HG02938 (cell line): Measurements from ENCODE around the gene METTL26.

ENCODE experiments used
- ATAC-seq: cut with Tn5 transposase; IDR thresholded peaks from one replicate; pipeline ENCODE4 v1.9.1; 2021; ENCODE audit warnings: mild to moderate bottlenecking, moderate library complexity; ENCODE audit not compliant: unreplicated experiment

The METTL26 gene

DNA sequence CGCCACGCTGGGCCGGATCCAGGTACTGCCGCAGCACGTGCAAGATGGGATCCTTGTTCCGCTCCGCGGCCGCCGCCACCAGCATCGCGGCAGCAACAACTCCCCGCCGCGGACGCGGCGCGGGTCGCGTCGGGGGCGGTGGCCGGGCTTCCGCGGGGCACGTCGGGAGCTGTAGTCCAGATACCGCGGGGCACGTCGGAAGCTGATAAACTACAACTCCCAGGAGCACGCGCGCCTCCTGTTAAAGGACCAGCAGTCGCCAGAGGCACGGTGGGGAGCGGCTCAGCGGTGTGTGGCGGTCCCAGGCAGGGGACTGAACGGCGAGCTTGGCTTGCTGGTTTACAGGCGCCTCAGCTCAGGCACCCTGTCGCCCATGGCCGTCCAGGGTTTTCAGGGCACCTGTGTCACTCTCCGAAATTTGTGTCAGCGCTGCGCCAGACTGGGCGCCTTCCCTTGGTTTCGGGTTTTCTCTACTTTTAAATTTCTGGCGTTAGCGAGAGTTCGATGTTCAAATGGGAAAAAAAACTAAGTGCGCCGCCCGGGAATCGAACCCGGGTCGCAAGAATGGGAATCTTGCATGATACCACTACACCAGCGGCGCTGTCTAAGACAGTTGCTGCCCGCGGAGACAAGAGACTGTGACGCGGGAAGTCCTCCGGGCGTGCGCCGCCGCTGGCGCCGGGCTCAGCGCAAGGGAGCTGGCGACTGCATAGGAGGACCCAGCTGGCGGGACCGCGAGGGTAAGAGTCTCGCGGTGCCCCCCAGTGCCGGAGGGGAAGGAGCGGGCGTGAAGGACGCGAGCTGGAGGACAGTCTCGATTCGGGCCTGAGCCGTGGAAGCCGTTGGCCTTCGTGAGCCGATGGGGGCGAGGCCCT lies at the start of gene METTL26:
METTL26 (minus strand) TSS at position 100 of the 875 bp plus-strand sequence; CDS start at position 85, 15 bp downstream.
- ATAC-seq, result peak; percentile 69

DNA sequence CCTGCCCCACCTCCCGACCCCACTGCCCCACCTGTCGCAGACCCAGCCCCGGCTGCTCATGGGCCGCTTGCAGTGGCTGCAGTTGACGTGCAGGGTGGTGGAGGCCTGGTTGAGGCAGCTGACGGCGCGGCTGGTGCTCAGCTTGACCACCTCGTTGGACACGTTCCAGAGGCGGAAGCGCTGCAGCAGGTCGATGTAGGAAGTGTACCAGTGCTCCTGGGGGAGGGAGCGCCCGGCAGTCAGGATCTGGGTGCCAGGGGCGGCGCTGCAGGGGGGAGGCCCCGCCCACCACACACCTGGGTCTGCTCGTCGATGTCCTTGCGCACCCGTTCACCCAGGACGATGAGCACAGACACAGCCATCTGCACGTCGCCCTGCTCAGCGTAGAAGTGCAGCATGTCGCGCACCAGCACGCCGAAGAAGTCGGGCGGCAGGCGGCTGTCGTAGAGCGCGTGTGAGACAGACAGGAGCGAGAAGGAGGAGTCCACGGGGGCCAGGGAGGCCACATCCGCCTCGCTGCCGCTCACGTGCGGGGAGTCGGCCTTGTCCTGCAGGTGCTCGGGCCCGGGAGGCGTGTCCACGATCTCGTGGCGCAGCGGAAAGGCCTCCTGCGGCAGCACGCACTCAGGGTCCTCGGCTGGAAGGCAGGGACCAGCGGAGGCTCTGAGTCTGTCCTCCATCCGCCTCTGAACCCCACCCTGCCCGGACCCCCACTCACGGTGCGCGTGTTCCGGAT lies 49.0 kb upstream of the METTL26 start:
- ATAC-seq, result no peak

DNA sequence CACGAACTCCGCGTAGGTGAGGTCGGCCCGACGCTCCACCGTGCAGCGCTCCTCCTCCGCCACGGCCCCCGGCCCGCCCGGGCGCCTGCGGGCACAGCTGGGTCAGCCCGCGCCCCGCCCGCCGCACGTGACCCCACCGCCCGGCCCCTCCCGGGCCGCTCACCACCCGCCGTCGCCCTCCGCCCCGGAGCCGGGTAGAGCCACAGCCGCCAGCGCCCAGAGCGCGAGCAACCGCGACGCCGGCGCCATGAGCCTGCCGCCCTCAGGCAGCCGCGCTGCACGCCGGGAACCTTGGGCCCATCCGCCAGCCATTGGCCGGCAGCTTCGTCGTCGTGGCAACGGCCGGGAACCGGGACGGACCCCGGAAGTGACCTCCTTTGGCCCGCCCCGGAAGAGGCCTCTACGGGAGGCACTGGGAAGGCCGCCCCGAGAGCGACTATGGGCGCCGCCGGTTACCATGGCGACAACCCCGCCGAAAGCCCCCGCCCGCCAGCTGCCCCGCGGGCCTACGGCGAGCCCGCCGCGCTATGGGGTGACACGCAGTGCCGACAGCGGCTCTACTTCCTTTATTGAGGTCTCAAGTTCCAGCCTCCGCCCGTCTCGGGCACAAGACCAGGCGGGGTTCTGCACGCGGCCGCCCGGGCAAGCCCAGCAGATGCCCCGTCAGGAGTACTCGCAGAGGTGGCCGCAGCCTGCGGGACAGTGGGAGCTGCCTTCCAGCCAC lies 48.1 kb upstream of the METTL26 start, which contains the start of gene JMJD8:
JMJD8 (minus strand) TSS at position 264 of the 724 bp plus-strand sequence; CDS start at position 249, 15 bp downstream.
- ATAC-seq, result peak; percentile 54

DNA sequence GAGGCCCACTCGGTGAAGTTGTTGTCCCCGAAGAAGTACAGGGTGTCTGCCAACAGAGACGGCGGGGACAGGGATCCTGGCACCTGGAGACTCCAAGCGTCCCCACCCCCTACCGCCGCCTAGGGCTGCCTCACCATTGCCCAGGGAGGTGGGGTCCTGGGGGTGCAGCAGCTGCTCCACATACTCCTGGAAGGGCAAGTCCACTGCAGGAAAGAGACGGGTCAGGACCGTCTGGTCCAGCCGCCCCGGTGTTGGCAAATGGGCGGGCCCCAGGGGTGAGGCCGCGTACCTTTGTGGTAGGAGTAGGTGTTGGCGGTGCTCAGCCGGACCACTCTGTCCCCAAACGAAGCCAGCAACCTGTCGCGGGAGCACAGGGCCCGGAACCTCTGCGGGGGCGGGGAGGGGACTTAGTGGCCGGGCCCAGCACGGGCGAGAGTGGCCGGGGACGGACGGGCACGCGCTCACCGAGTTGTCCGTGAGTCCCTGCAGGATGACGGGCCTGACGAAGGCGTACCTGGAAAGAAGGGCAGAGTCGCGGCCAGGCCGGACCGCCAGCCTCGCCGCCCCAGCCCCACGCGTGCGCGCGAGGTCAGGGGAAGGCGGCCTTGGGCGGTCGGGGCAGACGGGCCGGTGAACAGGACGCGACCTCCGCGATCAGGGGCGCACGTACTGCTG lies 47.4 kb upstream of the METTL26 start:
- peak; percentile 6 for ATAC-seq

DNA sequence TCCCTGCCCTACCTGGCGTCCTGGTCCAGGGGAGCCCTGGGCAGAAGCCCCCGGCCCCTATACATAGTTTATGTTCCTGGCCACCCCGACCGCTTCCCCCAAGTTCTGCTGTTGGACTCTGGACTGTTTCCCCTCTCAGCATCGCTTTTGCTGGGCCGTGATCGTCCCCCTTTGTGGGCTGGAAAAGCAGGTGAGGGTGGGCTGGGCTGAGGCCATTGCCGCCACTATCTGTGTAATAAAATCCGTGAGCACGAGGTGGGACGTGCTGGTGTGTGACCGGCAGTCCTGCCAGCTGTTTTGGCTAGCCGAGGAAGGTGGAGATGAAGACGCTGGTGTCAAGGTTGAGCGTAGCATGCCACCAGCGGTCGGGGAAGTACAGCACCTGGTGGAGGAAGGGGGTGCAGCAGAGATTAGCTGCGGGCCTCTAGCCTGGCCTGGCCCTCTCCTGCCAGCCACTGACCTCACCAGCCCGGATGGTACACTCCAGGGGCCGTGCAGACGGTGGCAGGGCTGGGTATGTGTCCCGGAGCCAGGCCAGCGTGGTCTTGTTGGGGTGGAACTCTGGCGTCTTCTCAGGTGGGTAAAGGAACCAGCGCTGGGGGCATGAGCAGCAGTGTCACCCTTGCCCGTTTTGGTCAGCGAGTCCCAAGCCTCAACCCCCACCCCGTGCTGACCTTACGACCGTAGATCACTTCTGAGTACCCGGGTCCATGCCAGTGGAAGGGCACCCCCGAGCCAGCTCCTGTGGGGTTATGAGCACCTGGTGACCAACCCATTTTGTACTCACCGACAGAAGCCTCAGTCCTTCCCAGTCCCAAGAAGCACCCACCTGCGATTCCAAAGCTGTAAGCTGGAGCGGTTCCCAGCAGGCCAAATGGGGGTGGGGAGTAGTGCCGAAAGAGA lies 46.6 kb upstream of the METTL26 start:
- no peak for ATAC-seq

DNA sequence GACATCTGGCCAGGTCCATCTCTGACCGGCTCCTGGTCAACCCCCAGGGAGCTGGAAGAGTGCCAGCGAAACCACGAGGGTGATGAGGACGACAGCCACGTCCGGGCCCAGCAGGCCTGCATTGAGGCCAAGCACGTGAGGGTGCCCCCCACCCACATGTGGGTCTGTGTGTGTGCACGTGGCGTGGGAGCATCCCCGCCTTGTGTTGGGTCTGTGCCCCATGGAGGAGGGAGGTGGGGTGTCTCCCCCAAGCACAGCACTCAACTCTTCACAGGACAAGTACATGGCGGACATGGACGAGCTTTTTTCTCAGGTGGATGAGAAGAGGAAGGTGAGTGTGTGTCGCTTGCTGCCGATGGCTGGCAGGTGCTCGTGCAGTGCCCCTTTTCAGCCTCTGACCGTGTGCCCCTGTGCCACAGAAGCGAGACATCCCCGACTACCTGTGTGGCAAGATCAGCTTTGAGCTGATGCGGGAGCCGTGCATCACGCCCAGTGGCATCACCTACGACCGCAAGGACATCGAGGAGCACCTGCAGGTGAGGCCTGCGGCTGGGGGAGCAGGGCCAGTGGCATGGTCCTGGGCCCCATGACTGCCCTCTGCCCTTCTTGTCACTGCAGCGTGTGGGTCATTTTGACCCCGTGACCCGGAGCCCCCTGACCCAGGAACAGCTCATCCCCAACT lies 45.8 kb upstream of the METTL26 start:
- ATAC-seq, result no peak

DNA sequence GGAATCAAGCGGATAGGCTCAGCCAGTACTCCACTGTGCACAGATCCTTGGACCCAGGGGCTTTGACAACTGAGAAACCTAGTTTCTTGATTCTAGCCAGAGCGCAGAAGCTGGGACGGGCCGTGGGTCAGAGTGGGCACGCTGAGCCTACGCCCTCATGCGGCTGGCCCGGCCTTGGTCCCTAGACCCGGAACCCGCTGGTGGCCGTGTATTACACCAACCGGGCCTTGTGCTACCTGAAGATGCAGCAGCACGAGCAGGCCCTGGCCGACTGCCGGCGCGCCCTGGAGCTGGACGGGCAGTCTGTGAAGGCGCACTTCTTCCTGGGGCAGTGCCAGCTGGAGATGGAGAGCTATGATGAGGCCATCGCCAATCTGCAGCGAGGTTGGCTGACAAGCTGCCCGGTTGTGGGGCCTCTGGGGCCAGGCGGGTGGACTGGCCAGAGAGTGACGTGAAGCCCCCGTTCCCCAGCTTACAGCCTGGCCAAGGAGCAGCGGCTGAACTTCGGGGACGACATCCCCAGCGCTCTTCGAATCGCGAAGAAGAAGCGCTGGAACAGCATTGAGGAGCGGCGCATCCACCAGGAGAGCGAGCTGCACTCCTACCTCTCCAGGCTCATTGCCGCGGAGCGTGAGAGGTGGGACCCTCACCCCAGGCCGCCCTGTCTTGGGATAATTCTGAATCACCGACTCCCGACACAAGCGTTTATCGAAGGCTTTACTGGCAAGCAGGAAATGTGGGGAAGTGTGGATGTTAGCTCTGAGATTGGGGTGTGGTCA lies 45.1 kb upstream of the METTL26 start:
- ATAC-seq, result no peak

DNA sequence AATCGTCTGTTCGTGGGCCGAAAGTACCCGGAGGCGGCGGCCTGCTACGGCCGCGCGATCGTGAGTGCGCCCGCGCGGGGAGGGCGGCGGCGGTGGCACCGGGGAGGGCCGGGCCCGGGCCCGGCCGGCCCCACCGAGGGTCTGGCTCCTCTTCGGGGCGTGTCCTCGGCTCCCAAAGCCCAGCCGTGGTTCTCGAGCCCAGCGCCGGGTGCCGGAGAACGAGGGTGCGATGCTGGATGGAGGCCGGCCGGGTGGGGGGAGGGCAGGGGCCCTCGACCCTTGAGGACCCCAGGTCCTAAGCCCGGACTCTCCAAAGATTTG lies 44.5 kb upstream of the METTL26 start:
- no peak for ATAC-seq

DNA sequence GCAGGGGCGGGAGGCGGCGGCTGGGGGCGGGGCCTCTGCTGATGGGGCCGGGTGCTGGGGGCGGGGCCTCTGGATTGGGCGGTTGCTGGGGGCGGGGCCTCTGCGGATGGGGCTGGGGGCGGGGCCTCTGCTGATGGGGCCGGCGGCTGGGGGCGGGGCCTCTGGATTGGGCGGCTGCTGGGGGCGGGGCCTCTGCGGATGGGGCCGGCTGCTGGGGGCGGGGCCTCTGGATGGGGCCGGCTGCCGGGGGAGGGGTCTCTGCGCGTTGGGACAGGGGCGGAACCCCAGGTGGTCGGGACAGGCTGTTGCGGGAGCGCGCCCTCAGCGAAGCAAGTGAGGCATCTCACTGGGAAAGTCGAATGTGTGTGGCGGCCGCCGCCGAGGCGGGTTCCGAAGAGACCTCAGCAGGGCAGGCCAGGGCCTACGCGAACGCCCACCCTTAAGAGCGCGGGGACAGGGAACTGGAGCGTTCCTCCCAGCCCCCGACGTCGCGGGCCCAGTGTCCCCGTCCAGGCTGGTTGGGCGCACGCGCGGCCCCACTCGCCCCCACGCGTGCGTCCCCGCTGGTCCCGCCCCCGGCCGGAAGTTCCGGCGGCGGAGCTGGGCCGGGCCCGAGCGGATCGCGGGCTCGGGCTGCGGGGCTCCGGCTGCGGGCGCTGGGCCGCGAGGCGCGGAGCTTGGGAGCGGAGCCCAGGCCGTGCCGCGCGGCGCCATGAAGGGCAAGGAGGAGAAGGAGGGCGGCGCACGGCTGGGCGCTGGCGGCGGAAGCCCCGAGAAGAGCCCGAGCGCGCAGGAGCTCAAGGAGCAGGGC lies 43.9 kb upstream of the METTL26 start, which contains the start of gene STUB1:
STUB1 (plus strand) TSS at position 597 of the 811 bp plus-strand sequence; CDS start at position 713, 116 bp downstream.
- no peak for ATAC-seq

DNA sequence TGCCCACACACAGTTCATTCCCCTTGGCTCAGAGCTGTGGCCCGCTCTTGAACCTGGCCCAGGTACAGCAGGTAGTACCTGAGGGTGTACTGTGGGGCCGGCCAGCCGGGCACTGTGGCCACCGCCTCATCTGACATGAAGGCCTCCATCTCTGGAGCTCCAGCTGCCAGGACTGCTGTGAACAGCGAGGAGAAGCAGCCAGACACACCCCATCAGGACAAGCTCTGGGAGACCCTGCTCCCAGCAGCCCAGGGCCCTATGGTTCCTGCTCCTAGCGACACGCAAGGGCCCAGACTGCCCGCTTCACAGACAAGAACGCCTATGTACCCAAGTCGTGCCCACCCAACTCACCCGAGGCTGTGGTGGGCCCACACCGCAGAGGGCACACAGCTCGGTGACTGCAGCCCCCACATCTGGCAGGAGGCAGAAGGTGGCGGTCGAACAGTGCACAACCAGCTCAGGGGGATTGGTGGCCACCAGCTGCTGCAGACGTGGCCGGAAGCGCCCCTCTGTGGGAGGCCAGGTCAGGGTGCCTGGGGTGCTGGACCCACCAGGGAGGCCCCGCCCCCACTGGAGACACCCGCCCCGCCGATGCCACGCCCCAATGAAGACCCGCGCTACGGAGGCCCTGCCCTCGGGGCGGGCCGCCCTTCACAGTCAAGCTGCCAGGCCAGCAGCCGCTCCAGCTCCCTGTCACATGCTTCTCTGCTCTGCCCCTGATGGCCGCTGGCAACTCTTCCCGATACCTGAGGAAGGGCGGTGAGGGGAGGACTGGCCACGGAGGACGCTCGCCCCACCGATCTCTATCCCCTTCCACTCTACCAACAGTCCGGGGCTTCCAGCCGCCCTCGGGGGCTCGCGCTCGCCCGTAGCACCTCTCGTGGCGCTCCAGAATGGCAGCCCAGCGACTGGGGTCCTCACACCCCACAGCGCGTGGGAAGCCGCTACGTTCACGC lies 43.0 kb upstream of the METTL26 start:
- ATAC-seq, result no peak

DNA sequence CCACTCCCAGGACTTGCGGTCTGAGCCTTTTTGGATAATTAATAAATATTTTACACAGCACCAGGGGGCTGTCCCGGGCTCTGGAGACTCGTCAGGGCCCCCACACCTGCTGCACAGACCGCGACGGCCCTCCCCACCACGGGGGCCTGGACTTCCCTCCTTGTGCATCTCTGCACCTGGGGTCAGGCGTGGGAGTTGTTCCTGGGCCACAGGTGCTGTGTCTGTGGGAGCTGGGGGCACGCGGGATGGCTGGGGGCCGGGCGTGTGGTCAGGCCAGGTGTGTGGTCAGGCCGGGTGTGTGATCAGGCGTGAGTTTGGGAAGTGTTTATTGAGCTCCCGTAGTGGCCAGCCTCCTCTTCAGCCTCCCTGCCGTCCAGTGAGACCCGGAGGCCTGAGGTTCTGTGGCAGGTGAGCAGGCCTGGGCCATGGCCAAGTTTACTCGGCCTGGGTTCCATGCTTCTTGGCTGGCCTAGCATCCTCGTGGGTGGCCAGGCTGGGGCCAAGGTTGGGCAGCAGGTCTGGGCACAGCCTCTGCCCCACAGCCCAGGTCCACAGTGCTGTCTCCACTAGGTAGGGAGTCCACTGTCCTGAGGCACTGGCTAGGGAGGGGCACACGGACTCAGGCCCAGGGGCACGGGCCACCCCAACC lies 42.2 kb upstream of the METTL26 start:
- no peak for ATAC-seq

DNA sequence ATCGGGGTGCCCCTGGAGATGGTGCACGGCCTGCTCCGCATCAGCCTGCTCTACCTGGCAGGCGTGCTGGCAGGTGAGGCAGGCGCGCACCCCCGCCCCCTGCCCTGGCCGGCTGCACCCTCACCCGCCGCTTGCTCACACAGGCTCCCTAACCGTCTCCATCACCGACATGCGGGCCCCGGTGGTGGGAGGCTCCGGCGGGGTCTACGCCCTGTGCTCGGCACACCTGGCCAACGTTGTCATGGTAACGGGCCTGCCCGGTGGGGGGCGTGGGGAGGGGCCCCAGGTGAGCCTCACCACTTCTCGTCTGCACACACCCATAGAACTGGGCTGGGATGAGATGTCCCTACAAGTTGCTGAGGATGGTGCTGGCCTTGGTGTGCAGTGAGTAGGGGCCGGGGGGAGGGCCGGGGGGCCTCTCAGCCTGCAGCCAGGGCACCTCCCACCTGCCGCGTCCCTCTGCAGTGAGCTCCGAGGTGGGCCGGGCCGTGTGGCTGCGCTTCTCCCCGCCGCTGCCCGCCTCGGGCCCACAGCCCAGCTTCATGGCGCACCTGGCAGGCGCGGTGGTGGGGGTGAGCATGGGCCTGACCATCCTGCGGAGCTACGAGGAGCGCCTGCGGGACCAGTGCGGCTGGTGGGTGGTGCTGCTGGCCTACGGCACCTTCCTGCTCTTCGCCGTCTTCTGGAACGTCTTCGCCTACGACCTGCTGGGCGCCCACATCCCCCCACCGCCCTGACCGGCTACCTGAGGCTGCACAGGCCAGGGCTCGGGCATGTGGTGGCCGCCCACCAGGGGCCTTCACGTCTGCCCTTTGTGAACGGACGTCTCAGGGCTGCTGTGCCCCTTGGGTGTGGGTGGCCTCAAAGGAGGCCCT lies 41.4 kb upstream of the METTL26 start:
- ATAC-seq, result no peak

DNA sequence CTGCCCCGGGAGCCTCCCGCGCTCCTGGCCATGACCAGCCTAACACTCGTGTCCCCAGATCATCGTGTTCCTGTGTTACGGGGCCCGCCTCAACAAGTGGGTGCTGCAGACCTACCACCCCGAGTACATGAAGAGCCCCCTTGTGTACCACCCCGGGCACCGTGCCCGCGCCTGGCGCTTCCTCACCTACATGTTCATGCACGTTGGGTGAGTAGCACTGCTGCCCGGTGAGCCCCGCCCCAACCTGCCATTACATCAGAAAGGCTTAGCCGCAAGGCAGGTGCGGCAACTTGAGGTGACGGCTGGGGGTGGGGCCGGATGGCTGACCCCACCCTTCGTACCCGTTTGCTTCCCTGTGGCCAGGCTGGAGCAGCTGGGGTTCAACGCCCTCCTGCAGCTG lies 40.8 kb upstream of the METTL26 start:
- ATAC-seq, result no peak

DNA sequence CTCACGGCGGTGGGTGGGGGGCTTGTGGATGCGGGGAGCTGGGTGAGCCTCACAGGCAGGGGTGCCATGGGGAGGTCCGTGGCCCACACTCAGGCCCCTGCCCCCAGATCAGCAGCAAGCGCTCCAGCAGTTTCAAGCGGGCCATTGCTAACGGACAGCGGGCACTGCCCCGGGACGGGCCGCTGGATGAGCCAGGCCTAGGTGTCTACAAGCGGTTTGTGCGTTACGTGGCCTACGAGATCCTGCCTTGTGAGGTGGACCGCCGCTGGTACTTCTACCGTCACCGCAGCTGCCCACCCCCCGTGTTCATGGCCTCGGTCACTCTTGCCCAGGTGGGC lies 40.4 kb upstream of the METTL26 start:
- ATAC-seq, result no peak
